Prostate gland (tissue), 2 donors: ENCODE measurements around the gene EBF3.

Source experiments
- CTCF ChIP-seq, 4 experiments: fragments of 200-600 bp in 2 of 4; fragments of 450-650 bp in 2 of 4; sonication (generic) in 2 of 4; IDR thresholded peaks; 1 replicate in 3 of 4; 2 replicates in 1 of 4; pipeline ENCODE4 v1.5.1; 2016 to 2019; ENCODE audit warnings: antibody characterized with exemption in 4 of 4, mild to moderate bottlenecking in 2 of 4, moderate library complexity in 2 of 4
- POLR2AphosphoS5 ChIP-seq: sonication (generic); formaldehyde crosslinking; IDR thresholded peaks from one replicate; pipeline ENCODE4 v1.6.1; 2017; ENCODE audit warnings: antibody characterized with exemption

- TF ChIP-seq CTCF (IDR thresholded peaks at IDR 0.05) = no peak
- TF ChIP-seq POLR2AphosphoS5 = no peak
Measured at GRCh38 chr10:129959544-129960480, 4.3 kb downstream of the EBF3 start.
